HCT116 (cell line): ENCODE measurements around the gene CHRD. TPM values are rescaled to one million over a fixed set of nuclear protein-coding genes. Genes with fewer than 3 reads are reported as not detected.

Experiments used
- ATAC-seq: fragments of 200-7000 bp; cut with Tn5 transposase; 2 replicates; pipeline ENCODE4 v1.9.1; 2020; ENCODE audit warnings: mild to moderate bottlenecking, moderate library complexity
- BruUV-seq: library from RNA; stranded (reverse); fragments of 400-500 nt; replicated peaks from 2 replicates; lab custom pipeline; 2021; lab: Mats Ljungman, UMichigan
- CTCF ChIA-PET: fragments of 300-600 bp; sonication (Branson Sonifier 250); formaldehyde crosslinking; loops from one replicate; lab custom pipeline; 2021; ENCODE audit warnings: antibody characterized with exemption; lab: Charles Lee
- POLR2A ChIA-PET: fragments of 300-600, 350-600 bp; sonication (Branson Sonifier 250); formaldehyde crosslinking; loops from one replicate; lab custom pipeline; 2021; ENCODE audit warnings: antibody characterized with exemption; lab: Charles Lee
- RAD21 ChIA-PET, 2 experiments: fragments of 300-600 bp; sonication (Branson Sonifier 250); formaldehyde crosslinking; loops; one replicate each; lab custom pipeline; 2023; ENCODE audit warnings: low total read pairs in 2 of 2; ENCODE audit not compliant: uncharacterized antibody in 2 of 2, unreplicated experiment in 2 of 2, low non-redundant PET in 1 of 2; lab: Charles Lee
- DNase-seq: peaks from one replicate; pipeline ENCODE4 v3.0.0-alpha.2; 2010; ENCODE audit warnings: low read depth, low spot score
- H2AFZ ChIP-seq: fragments of 200-600 bp; shearing (Covaris generic), sonication (generic); 2 replicates; pipeline ENCODE4 v1.6.1; 2017; ENCODE audit warnings: low read depth, mixed run types, mixed read lengths, antibody characterized with exemption, low read length; ENCODE audit not compliant: poor library complexity, severe bottlenecking
- H3K27ac ChIP-seq: 2 replicates; pipeline ENCODE4 v1.5.1; 2012; ENCODE audit warnings: low read depth, low read length
- H3K27me3 ChIP-seq: fragments of 200-600 bp; sonication (generic); 2 replicates; pipeline ENCODE4 v1.6.1; 2016; ENCODE audit warnings: mixed run types, low read length, mixed read lengths; ENCODE audit not compliant: insufficient read depth
- H3K36me3 ChIP-seq, 2 experiments: fragments of 200-500 bp in 1 of 2; fragments of 200-600 bp in 1 of 2; sonication (Bioruptor generic) in 1 of 2; sonication (generic) in 1 of 2; 2 replicates each; pipeline versions ENCODE4 v1.5.1 to v1.6.1; 2014 to 2016; ENCODE audit warnings: low read length in 2 of 2, inconsistent platforms in 1 of 2, mixed read lengths in 1 of 2, mixed run types in 1 of 2; ENCODE audit not compliant: insufficient read depth in 2 of 2, control insufficient read depth in 1 of 2
- H3K4me1 ChIP-seq, 2 experiments: fragments of 200-600 bp in 1 of 2; sonication (generic) in 1 of 2; 2 replicates each; pipeline versions ENCODE4 v1.5.1 to v1.6.1; 2012 to 2017; ENCODE audit warnings: low read length in 2 of 2, inconsistent platforms in 1 of 2, mild to moderate bottlenecking in 1 of 2, mixed read lengths in 1 of 2, mixed run types in 1 of 2, moderate library complexity in 1 of 2; ENCODE audit not compliant: insufficient read depth in 2 of 2, control insufficient read depth in 1 of 2
- H3K4me2 ChIP-seq: fragments of 200-600 bp; sonication (generic); 2 replicates; pipeline ENCODE4 v1.6.1; 2017; ENCODE audit warnings: mixed run types, low read length, mixed read lengths
- H3K4me3 ChIP-seq, 2 experiments: fragments of 200-600 bp in 1 of 2; sonication (generic) in 1 of 2; replicated peaks in 1 of 2; 2 replicates each; pipeline ENCODE4 v1.5.1; 2011 to 2016; ENCODE audit warnings: low read length in 2 of 2, control low read depth in 1 of 2, low read depth in 1 of 2, mild to moderate bottlenecking in 1 of 2, mixed read lengths in 1 of 2, mixed run types in 1 of 2
- H3K79me2 ChIP-seq: fragments of 200-600 bp; sonication (generic); 2 replicates; pipeline ENCODE4 v1.6.1; 2017; ENCODE audit warnings: mild to moderate bottlenecking, mixed run types, low read length, moderate library complexity, mixed read lengths; ENCODE audit not compliant: insufficient read depth
- H3K9ac ChIP-seq: fragments of 200-600 bp; sonication (generic); 2 replicates; pipeline ENCODE4 v1.6.1; 2016; ENCODE audit warnings: low read length, mixed read lengths
- H3K9me2 ChIP-seq: fragments of 200-600 bp; sonication (generic), shearing (Covaris generic); 2 replicates; pipeline ENCODE4 v1.6.1; 2017; ENCODE audit warnings: mixed run types, mild to moderate bottlenecking, moderate library complexity; ENCODE audit not compliant: insufficient read depth
- H3K9me3 ChIP-seq, 2 experiments: fragments of 200-500 bp in 1 of 2; fragments of 200-600 bp in 1 of 2; sonication (Bioruptor generic) in 1 of 2; sonication (generic) in 1 of 2; 2 replicates each; pipeline ENCODE4 v1.6.1; 2014 to 2017; ENCODE audit warnings: low read length in 2 of 2, mixed read lengths in 2 of 2, inconsistent platforms in 1 of 2, low read depth in 1 of 2, mild to moderate bottlenecking in 1 of 2, mixed run types in 1 of 2, moderate library complexity in 1 of 2; ENCODE audit not compliant: control insufficient read depth in 1 of 2, insufficient read depth in 1 of 2
- H4K20me1 ChIP-seq: fragments of 200-600 bp; sonication (generic), shearing (Covaris generic); 2 replicates; pipeline ENCODE4 v1.6.1; 2017; ENCODE audit warnings: mixed run types, mild to moderate bottlenecking, moderate library complexity; ENCODE audit not compliant: insufficient read depth
- CBX3 ChIP-seq: IDR thresholded peaks from 2 replicates; pipeline ENCODE4 v1.6.1; 2012; ENCODE audit warnings: low read depth
- EZH2 ChIP-seq: fragments of 200-600 bp; sonication (generic); IDR thresholded peaks from 2 replicates; pipeline ENCODE4 v1.6.1; 2017; ENCODE audit warnings: antibody characterized with exemption, mixed run types
- EZH2phosphoT487 ChIP-seq: fragments of 200-600 bp; IDR thresholded peaks from 2 replicates; pipeline ENCODE4 v1.6.1; 2018; ENCODE audit warnings: antibody characterized with exemption, borderline replicate concordance
- POLR2AphosphoS5 ChIP-seq: IDR thresholded peaks from 2 replicates; pipeline ENCODE4 v1.6.1; 2011; ENCODE audit warnings: mild to moderate bottlenecking, low read depth, low read length, moderate library complexity
- RAD21 ChIP-seq: IDR thresholded peaks from 2 replicates; pipeline ENCODE4 v1.6.1; 2012; ENCODE audit warnings: low read depth, mild to moderate bottlenecking
- TCF7L2 ChIP-seq: IDR thresholded peaks from 2 replicates; pipeline ENCODE4 v1.7.0; 2011; ENCODE audit warnings: borderline replicate concordance, inconsistent platforms; ENCODE audit not compliant: insufficient read depth, insufficient read length; ENCODE audit errors: extremely low read depth
- YY1 ChIP-seq: IDR thresholded peaks from 2 replicates; pipeline ENCODE4 v1.6.1; 2011; ENCODE audit warnings: low read length, low read depth, moderate library complexity, mild to moderate bottlenecking; ENCODE audit not compliant: insufficient replicate concordance; ENCODE audit errors: extremely low read depth
- ZNF274 ChIP-seq: fragments of 200-500 bp; sonication (Bioruptor generic); IDR thresholded peaks from 2 replicates; pipeline ENCODE4 v1.6.1; 2014; ENCODE audit warnings: mild to moderate bottlenecking, low read depth, low read length, inconsistent platforms
- intact Hi-C: fragments of 100-400 bp; cut with micrococcal nuclease; formaldehyde crosslinking; loops from 2 replicates; pipeline ENCODE4 v1.10.0; 2022
- total RNA-seq: library from RNA; stranded (reverse); gene quantifications from one replicate; pipeline ENCODE4 v1.2.1, GENCODE V29; 2021; ENCODE audit not compliant: unreplicated experiment
- TF ChIP-seq, protein P1 (sequence below), 3 experiments: fragments of 200-600 bp in 1 of 3; sonication (generic) in 1 of 3; IDR thresholded peaks in 2 of 3; conservative IDR thresholded peaks in 1 of 3; 2 replicates each; pipeline ENCODE4 v1.5.1; 2012 to 2017; ENCODE audit warnings: low read depth in 2 of 3, low read length in 2 of 3, antibody characterized with exemption in 1 of 3, borderline replicate concordance in 1 of 3, control low read depth in 1 of 3, mild to moderate bottlenecking in 1 of 3, mixed read lengths in 1 of 3, mixed run types in 1 of 3, moderate library complexity in 1 of 3; ENCODE audit not compliant: insufficient read depth in 1 of 3
- TF ChIP-seq, protein P2 (sequence below): IDR thresholded peaks from 2 replicates; pipeline ENCODE4 v1.6.1; 2012
- TF ChIP-seq, protein P3 (sequence below): IDR thresholded peaks from 2 replicates; pipeline ENCODE4 v1.6.1; 2012

Gene CHRD
- total RNA-seq, 1 experiment from 2014 or later: 8.0 TPM

DNA sequence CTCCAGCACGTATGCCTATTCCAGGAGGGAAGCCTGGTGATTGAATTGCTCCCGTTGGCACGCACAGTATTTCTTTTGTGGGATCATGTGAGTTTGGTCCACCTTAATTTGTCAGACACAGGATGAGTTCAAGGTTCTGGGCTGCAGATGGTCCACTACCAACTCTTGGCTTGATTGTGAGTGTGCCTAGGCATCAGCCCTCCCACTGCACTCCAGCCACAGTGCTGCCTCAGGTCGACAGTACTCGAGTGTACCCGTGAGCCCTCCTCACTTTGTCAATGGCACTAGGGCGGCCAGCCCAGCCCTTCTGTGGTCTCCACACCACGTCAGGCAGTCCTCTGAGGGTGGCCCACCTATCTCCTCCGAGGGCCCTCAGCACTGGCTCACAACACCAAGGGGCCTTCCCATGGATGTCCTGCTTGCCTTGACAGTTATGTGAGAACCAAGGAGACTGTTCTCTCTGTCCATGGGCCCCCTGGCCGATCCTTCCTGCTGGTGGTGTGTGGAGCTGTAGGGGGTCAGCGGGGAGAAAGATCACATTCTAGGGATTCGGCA is 30.2 kb downstream of the CHRD start (continued):
- TF ChIP-seq, protein P1, sequence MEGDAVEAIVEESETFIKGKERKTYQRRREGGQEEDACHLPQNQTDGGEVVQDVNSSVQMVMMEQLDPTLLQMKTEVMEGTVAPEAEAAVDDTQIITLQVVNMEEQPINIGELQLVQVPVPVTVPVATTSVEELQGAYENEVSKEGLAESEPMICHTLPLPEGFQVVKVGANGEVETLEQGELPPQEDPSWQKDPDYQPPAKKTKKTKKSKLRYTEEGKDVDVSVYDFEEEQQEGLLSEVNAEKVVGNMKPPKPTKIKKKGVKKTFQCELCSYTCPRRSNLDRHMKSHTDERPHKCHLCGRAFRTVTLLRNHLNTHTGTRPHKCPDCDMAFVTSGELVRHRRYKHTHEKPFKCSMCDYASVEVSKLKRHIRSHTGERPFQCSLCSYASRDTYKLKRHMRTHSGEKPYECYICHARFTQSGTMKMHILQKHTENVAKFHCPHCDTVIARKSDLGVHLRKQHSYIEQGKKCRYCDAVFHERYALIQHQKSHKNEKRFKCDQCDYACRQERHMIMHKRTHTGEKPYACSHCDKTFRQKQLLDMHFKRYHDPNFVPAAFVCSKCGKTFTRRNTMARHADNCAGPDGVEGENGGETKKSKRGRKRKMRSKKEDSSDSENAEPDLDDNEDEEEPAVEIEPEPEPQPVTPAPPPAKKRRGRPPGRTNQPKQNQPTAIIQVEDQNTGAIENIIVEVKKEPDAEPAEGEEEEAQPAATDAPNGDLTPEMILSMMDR (IDR thresholded peaks at IDR 0.05 in 2 of 3, conservative IDR thresholded peaks at IDR 0.05 in 1 of 3; ENCODE audit: borderline replicate concordance in 1 of 3, insufficient read depth in 1 of 3, low read depth in 2 of 3, low read length in 2 of 3): no peak
- no peak for TF ChIP-seq EZH2phosphoT487

DNA sequence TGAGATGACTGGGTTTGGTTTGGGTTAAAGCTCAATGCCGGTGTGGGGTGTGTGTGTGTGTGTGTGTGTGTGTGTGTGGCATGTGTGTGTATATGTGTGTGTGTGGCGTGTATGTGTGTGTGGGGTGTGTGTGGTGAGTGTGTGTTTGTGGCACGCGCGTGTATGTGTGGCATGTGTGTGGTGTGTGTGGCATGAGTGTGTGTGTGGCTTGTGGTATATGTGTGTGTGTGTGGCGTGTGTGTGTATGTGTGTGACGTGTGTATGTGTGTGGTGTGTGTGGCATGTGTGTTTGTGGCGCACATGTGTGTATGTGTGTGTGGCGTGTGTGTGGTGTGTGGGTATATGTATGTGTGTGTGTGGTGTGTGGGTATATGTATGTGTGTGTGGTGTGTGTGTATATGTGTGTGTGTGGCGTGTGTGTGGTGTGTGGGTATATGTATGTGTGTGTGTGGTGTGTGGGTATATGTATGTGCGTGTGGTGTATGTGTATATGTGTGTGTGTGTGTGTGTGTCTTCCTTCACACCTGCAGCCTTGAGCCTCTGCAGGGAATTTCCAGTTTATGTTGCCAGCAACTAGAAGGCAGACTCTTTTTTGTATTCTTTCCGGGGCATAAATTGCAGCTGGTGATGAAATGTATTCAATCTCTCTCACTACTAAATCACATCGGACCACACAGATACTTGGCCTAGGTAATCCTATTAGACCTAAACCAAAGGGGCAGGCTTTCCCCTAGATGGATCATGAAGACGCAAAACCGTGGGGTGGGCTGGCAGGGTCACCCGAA is 34.8 kb downstream of the CHRD start:
- ChIA-PET POLR2A (interaction anchor here (0.7 kb wide), 1 partner anchor 36 kb away, joined by 3 read pairs; no protein-coding TSS in a partner anchor), CTCF (interaction anchor here (1.0 kb wide), 1 partner anchor 56 kb away, joined by 3 read pairs; no protein-coding TSS in a partner anchor), RAD21 (interaction anchor here in 1 of 2 experiments (0.6 kb wide), 1 partner anchor 269 kb away, joined by 3 read pairs; no protein-coding TSS in a partner anchor)
- H3K9me2 ChIP-seq: no peaks in the 10 kb centered on the region
- H3K4me2 ChIP-seq: no peak overlapping the region
- intact Hi-C loops: no loop called here
- no peaks in the 10 kb centered on the region for H3K36me3 ChIP-seq
- BruUV-seq: no TSS peak
- no peak for DNase-seq
- H3K27ac ChIP-seq: no peak overlapping the region
- no peak overlapping the region for H2AFZ ChIP-seq
- H3K9me3 ChIP-seq: no peaks in the 10 kb centered on the region
- no peaks in the 10 kb centered on the region for H3K4me1 ChIP-seq
- H3K9ac ChIP-seq: no peak overlapping the region
- no peaks in the 10 kb centered on the region for H3K79me2 ChIP-seq
- H3K4me3 ChIP-seq: no peak overlapping the region
- no peak for ATAC-seq
- no peaks in the 10 kb centered on the region for H3K27me3 ChIP-seq
- TF ChIP-seq, protein P2, sequence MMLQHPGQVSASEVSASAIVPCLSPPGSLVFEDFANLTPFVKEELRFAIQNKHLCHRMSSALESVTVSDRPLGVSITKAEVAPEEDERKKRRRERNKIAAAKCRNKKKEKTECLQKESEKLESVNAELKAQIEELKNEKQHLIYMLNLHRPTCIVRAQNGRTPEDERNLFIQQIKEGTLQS: no peak
- TF ChIP-seq RAD21: no peak
- TF ChIP-seq, protein P3, sequence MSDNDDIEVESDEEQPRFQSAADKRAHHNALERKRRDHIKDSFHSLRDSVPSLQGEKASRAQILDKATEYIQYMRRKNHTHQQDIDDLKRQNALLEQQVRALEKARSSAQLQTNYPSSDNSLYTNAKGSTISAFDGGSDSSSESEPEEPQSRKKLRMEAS: no peak
- TF ChIP-seq ZNF274: no peak
- TF ChIP-seq EZH2: no peak
- TF ChIP-seq TCF7L2: no peak
- no peak for TF ChIP-seq CBX3
- no peak for TF ChIP-seq YY1
- TF ChIP-seq POLR2AphosphoS5: no peak
- TF ChIP-seq, all 23 proteins: peak for 0
- H4K20me1 ChIP-seq: no peaks in the 10 kb centered on the region
